ENCODE data around the gene KRT72.

The KRT72 gene

DNA sequence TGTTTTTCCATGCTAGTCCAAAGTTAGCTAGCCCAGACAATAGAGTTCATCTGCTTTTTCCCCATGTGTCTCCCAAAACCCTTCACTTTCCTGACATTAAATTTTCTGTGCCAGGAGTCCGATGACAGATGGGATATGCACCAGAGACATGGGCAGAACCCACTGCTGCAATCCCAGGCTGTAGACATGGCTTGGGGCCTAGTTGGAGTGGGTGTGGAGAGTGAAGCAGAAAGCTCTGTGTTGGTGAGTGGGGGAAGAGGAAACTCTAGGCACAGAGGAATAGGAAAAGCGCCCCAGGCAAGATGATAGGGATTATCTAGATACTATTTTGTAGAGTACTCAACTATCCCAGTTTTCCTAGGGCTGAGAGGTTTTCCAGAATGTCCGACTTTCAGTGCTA lies 22.8 kb downstream of the KRT72 start:
- no peak for DNase-seq (ENCODE audit: low read depth in 2 of 2)

DNA sequence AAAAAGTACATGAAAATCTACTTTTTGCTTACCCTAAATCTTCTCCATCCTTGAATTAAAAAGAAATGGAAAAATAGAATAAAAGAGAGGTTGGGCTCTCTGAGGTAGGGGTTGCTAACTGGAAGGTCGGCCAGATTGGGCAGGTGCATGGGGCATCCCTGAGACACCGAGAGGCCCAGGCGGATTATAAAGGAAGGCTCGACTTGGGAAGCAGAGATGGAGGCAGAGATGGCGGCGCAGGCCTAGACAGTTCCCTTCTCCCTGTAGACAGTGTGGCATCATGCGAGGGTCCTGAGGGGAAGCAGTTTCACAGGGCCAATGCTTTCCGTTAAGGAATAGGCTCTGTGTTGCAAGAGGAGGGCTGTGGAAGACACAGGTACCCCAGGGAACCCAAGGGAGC lies 23.9 kb downstream of the KRT72 start:
- DNase-seq (ENCODE audit: low read depth in 2 of 2) = no peak

DNA sequence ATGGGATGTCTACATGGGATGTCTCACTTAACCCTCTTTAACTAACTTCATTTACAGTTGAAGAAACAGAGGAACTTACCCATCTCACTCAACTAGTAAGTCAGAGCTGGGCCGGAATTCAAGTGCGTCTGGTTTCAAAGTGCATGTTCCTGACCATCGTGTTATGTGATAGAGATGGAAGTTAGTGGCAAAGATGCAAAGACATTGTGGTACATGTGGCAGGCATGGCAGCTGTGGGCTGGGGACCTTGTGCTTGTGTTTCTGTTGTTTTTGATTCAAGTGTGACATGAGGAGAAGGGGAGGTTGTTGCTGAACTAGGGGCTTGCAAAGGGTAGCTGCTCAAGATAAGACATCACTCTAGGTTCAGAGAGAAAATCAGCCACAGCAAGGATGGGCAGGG lies 25.3 kb downstream of the KRT72 start:
- no peak for DNase-seq (ENCODE audit: low read depth in 2 of 2)

DNA sequence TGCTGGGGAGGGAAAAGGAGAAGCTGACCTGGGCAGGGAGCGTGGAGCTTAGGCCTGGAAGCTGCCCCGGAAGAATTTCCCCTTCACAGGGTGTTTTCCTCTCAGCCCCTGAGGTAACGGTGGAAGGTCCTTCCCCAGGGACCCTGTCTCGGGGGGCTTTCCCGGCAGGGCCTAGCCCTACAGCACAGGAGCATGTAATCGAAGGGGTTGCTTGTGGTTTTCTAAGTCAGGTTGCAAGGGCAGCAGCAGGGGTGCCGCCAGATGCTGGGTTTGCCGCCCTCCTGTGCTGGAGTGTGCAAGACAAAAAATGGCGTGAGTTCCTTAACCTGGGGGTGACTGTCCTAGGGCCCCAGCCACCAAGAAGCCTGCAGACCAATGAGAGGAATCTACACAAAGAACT lies 26.0 kb downstream of the KRT72 start:
- DNase-seq (ENCODE audit: low read depth in 2 of 2) = no peak

- no peak for DNase-seq (ENCODE audit: low read depth in 2 of 2)
Measured at GRCh38 chr12:52573743-52574142, 27.5 kb downstream of the KRT72 start, which contains the start of gene KRT74. KRT74 (minus strand) TSS chr12:52573843; CDS start chr12:52573777, 66 bp downstream.

DNA sequence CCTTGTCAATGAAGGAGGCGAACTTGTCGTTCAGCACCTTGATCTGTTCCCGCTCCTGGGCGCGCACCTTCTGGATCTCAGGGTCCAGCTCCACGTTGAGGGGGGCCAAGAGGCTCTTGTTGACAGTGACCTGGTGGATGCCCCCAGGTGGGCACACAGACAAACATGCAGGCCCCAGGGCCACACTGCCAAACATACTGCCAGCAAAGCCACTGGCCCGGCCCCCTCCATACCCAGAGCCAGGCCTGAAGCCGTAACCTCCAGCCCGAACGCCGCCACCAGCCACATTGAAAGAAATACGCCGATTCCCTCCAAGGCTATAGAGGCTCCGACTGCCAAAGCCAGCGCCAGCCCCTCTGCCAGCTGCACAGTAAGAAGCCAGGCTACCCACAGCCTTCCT lies 28.0 kb downstream of the KRT72 start:
- no peak for DNase-seq (ENCODE audit: low read depth in 2 of 2)

DNA sequence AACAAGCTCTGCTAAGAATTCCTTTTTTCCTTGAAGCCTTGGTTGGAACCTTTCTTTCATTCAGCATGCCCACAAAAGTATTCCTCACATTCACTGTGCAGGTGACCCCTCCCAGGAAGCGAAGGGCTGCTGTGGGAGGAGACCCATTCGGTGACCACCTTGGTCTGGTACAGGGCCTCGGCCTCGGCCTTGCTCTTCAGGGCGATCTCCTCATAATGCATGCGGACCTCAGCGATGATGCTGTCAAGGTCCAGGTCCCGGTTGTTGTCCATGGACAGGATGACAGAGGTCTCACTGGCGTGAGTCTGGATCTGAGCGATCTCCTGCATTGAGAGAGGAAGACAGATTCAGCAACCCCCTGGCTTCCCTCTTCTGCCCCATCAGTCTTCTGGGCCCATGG lies 30.8 kb downstream of the KRT72 start:
- DNase-seq (ENCODE audit: low read depth in 2 of 2) = no peak

DNA sequence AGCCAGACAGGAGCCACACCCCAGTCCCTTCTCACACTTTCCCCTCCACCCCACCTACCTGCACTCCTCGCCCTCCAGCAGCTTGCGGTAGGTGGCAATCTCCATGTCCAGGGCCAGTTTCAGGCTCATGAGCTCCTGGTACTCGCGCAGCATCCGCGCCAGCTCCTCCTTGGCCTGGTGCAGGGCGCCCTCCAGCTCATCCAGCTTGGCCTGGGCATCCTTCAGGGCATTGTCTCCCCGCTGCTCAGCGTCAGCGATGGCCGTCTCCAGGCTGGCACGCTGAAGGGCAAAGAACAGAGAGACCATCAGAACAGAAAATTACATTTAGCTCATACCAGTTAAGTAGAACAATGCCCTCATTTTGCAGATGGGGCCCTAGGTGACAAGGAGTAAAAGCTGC lies 33.2 kb downstream of the KRT72 start:
- DNase-seq (ENCODE audit: low read depth in 2 of 2) = no peak

DNA sequence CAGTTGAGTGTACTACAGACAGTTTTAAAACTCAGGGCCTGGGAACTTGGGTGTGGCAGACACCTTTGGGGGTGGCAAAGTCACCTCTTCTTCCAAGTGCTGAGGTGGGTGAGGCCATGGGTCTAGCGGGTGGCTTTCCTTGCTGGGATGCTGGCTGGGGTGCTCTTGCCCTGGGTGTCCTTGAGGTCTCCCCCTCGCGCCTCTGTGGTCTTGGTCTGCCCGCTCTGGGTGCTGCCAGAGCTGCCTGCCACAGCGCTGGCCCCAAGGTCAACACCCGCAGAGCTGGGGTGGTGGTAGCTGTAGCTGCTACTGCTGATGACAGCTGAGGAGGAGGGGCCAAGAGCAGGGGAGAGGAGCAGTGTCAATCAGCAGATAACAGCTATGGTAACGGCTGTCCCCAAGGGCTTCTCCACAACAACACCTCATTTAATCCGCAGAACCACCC lies 34.4 kb downstream of the KRT72 start:
- peak; percentile 19 to 36 for DNase-seq (ENCODE audit: low read depth in 2 of 2)

DNA sequence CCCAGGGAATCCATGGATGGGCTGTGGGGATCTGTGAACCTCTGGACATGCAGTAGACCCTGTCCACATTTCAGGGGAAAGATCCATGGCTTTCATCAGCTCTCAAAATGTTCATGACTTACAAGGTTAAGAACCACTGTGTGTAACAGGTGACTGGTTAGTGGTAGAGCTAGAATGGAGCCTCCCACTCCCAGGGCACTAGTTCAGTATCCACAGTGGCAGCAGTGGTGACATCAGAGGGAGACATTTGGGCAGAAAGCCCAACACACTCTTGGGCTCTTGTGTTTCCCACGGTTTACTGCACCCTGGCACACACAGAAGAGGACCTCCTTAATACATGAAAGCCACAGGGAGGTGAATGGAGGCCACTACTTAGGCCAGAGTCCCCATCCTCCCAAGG lies 36.7 kb downstream of the KRT72 start:
- no peak for DNase-seq (ENCODE audit: low read depth in 2 of 2)

- no peak for DNase-seq (ENCODE audit: low read depth in 2 of 2)
Measured at GRCh38 chr12:52561880-52562449, 39.3 kb downstream of the KRT72 start.

- no peak for DNase-seq (ENCODE audit: low read depth in 2 of 2)
Measured at GRCh38 chr12:52559979-52560378, 41.3 kb downstream of the KRT72 start.

DNA sequence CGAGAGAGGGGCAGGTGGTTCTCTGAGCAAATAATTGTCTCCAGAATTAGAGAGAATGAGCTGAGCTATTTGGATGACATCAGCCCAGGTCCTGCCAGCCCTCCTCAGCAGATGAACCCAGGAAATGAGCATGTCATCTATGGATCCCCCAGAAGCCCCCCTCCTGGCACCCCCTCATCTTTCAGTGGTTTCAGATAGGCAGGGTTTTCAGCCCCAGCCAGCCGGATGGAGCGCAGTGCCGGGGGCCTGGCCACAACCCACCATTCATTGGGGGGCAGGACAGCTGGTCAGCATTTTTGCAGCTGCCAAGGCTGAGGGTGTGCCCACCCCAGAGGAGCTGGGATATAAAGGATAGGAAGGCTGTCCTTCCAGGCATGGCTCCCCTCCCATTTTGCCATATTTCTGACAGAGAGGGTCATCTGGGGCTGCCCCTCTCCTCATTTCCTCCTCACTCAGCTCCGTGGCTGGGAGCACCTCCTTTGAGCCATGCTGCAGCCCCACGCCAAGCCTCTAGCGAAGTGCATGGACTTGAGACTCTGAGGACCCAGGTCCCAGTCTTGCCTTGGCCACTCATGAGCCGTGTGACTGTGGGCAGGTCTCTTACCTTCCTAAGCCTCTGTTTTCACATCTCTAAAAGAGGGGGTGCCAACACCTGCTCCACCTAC lies 42.4 kb downstream of the KRT72 start:
- no peak for DNase-seq (ENCODE audit: low read depth in 2 of 2)

- DNase-seq (ENCODE audit: low read depth in 2 of 2) = no peak
Measured at GRCh38 chr12:52557476-52557875, 43.8 kb downstream of the KRT72 start.

GRCh38 chr12:52555577-52555976 lies 45.7 kb downstream of the KRT72 start:
- DNase-seq (ENCODE audit: low read depth in 2 of 2) = no peak

GRCh38 chr12:52552681-52553195 lies 48.5 kb downstream of the KRT72 start, which contains the start of gene KRT71:
KRT71 (minus strand) TSS chr12:52553145; CDS start chr12:52553077, 68 bp downstream.
- DNase-seq (ENCODE audit: low read depth in 2 of 2) = no peak

GRCh38 chr12:52552055-52552454 lies 49.2 kb downstream of the KRT72 start:
- no peak for DNase-seq (ENCODE audit: low read depth in 2 of 2)

DNA sequence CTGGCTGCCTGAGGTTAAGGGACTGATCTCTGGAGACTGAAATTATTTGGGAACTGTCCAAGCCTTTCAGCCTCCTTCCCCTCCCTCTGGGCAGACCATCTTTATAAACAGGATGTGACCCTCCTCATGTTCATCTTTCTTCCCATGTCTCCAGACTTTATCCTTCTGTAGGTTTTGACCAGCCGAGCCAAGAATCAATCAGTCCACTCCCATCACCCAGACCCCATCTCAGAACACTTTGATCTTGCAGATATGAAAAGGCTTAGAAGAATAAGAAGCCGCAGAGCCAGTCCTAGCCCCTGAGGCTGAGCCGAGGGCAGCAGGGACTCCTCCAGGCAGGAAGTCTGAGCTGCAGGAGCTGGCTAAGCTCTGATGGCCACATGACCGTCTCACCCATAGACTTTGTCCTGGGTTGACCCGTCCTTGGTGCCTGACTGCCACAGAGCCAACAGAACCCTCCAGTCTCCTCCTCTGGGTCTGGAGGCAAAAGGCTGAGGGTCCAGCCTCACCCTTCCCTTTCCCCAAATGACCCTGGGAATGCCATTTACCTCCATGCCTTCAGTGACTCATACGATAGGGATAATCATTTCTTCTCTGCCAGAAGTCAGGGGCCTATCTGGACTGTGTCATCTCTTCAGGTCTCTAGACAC lies 49.9 kb downstream of the KRT72 start:
- no peak for DNase-seq (ENCODE audit: low read depth in 2 of 2)

GRCh38 chr12:52546126-52546525 lies 55.1 kb downstream of the KRT72 start:
- DNase-seq (ENCODE audit: low read depth in 2 of 2) = no peak

DNA sequence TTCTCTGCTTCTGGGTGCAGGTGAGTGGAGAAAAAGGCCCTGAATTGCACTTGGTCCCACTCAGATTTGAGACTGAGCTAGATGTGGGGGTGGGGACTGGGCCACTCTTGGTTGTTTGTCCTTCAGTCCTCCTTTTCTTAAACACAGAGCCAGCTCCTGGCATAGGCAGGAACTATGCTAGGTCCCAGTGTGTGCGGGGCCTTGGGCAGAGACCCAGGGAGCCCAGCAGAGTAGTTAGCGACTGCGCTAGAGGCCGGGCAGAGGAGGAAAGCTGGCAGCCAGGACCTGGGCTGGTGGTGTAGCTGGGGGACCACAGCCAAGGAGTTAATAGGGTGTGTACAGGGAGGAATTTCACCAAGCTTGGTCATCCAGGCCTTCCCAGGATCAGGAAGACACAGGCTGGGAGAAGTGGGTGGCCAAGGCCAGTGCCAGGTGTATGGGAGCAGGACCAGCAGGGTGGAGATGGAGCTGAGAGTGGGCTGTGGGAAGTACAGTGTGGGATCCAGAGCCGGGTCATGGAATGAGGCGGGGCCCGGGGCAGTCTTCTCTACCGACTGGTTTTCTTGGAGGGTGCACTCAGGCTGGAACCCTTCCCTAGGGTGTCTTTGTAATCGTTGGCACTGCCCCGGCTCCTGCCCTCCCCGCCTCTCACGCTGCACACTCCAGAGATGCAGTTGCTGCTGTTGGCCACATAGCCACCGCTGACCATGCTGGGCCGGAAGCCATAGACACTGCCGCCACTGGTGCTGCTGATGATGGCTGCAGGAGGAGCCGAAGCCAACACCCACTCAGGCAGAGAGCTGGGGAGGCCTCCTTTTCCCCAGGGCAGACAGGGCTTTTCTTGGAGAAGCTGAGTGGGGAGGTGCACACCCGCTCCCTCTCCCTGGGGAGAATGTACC lies 57.0 kb downstream of the KRT72 start:
- DNase-seq (ENCODE audit: low read depth in 2 of 2) = no peak

GRCh38 chr12:52542785-52543318 lies 58.4 kb downstream of the KRT72 start:
- DNase-seq (ENCODE audit: low read depth in 2 of 2) = no peak

GRCh38 chr12:52542157-52542556 lies 59.1 kb downstream of the KRT72 start:
- no peak for DNase-seq (ENCODE audit: low read depth in 2 of 2)

All from stimulated activated CD8-positive, alpha-beta memory T cell treated with anti-CD3 and anti-CD28 coated beads, Interleukin-2, amount 100 ng/mL, for 1 hour (primary cell).